GM19397 (cell line): Measurements from ENCODE around the gene SLC35B1.

Experiments used
- ATAC-seq: cut with Tn5 transposase; IDR thresholded peaks from one replicate; pipeline ENCODE4 v1.9.1; 2021; ENCODE audit warnings: mild to moderate bottlenecking, moderate library complexity; ENCODE audit not compliant: unreplicated experiment

Gene SLC35B1, protein sequence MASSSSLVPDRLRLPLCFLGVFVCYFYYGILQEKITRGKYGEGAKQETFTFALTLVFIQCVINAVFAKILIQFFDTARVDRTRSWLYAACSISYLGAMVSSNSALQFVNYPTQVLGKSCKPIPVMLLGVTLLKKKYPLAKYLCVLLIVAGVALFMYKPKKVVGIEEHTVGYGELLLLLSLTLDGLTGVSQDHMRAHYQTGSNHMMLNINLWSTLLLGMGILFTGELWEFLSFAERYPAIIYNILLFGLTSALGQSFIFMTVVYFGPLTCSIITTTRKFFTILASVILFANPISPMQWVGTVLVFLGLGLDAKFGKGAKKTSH

DNA sequence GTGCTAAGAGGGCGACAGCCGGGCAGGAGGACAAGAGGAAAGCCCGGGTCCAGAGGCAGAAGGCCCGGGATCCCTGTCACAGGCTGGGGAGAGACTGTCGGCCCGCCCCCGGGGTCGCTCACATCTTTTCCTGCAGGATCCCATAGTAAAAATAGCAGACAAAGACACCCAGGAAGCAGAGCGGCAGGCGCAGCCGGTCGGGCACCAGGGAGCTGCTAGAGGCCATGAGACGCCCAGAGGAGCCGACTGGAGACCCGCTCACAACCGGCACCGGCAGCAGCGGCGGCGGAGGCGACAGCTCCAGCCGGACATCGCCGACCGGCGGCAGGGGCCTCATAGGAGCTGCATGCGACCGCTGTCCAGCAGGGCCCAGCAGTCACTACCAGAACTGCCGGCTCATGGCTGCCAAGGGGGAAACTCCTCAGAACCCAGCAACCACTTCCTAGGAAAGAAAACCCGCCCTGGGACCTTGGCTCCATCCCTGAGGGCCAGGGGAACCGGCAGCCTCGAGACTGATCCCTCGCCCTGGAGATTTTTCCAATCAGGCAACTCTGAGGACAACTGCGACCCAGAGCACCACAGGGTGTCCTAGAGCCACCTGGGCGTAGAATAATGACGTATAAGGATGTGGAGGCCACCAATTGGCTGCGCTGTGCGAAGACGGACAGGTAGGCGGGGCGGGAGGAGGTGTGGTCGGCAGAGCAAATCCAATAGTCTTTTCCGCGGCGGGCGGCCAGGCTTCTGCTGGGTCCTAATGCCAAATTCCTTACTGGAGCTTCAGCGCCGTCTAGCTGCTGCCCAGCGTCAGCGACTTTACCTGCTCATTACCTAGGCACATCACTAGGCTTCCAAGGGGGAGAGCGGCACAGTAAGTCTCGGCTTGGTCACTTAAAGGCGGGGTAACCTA is at the start of gene SLC35B1:
Gene SLC35B1 (minus strand): TSS at position 357 of the 907 bp plus-strand sequence. CDS start 131 bp downstream, at position 226.
- ATAC-seq, result peak; percentile 94

- no peak for ATAC-seq
Observed at GRCh38 chr17:49757151-49757777, 49.5 kb upstream of the SLC35B1 start.

GRCh38 chr17:49756323-49757150 is 48.8 kb upstream of the SLC35B1 start:
- no peak for ATAC-seq

GRCh38 chr17:49755663-49756283 is 48.0 kb upstream of the SLC35B1 start:
- no peak for ATAC-seq

GRCh38 chr17:49753959-49754391 is 46.2 kb upstream of the SLC35B1 start:
- ATAC-seq, result no peak

DNA sequence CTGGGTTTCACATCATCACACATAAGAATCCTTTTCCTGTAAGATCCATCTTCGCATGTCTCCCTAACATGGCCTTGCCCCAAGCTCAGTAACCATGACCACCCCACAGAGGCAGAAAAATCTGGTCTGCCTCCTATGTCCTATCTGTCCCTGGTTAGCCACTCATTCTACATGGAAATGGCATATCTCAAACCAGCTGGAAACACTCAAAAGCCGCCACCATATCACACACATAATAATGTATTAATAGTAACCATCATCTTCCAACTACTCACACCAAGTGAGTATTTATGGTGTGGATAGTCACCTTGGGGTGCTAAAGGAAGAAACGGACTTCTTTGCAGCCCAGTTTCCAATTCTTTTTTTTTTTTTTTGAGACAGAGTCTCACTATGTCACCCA is 44.7 kb upstream of the SLC35B1 start:
- ATAC-seq, result no peak

DNA sequence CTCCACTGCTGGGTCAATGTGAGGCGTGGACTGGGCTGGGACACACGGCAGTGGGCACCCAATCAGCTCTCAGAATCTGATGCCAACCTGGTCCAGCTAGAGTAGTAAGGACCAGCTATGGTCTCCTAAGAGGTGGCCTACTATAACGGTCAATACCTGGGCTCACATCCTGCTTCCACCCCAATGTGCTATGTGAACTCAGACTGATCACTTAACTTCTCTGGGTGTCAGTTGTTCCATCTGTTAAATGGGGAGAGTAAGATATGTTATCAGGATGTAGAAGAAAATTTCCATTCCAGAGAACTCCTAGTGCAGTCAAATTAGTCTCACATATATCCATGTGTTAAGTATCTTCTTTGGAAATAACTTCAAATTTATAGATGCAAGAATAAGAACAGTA is 42.0 kb upstream of the SLC35B1 start:
- ATAC-seq, result no peak

GRCh38 chr17:49748791-49749190 is 41.0 kb upstream of the SLC35B1 start:
- ATAC-seq, result peak; percentile 70

GRCh38 chr17:49748223-49748622 is 40.5 kb upstream of the SLC35B1 start:
- ATAC-seq, result no peak

DNA sequence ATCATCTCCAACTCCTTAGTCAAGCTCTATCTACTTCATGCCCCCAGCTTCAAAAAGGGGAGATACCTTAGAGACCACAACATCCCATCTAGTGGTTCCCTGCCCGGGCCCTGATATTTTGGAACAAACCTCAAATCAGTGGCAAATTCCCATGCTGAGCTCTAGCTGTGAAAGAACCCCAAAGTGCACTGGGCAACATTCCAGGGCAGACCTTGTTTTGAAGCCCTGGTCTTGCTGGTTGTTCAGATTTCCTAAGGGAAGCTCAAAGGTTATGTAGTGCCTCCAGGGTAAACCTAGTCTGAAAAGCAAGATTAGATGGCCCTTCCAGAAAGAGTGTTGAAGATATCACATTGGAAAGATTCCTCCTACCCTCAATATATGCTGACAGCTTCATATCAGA is 39.9 kb upstream of the SLC35B1 start:
- ATAC-seq, result no peak

DNA sequence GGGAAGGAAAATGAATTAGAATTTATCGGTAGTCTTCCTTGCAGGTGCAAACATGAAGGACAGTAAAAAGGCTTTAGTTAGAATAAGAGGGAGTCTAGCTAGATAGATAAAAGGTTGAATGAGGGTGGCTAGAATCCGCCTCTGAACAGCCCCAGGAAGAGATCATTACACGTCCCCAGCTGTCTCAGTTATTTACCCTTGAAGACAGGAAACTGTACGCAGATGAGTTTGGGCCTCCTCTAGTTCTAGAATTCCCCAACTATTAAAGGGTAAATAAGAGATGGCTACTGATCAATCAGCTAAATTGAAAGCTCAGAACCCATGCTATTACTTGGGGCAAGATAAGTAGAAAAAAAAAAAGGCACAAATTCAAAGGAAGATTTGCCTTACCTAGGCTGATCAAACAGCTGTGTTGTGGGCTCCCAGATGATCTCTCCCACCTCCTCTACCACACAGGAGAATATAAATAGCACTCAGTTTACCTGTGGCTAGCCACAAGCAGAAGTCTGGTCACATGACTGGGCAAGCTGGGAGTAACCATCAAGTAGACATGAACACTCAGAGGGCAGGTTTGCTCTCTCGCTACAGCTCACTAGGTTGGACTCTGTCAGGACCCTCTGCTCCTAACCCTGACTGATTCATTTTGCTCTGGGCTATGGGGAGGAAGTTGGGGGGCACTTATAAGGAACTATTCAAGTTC is 39.2 kb upstream of the SLC35B1 start:
- ATAC-seq, result peak; percentile 63

DNA sequence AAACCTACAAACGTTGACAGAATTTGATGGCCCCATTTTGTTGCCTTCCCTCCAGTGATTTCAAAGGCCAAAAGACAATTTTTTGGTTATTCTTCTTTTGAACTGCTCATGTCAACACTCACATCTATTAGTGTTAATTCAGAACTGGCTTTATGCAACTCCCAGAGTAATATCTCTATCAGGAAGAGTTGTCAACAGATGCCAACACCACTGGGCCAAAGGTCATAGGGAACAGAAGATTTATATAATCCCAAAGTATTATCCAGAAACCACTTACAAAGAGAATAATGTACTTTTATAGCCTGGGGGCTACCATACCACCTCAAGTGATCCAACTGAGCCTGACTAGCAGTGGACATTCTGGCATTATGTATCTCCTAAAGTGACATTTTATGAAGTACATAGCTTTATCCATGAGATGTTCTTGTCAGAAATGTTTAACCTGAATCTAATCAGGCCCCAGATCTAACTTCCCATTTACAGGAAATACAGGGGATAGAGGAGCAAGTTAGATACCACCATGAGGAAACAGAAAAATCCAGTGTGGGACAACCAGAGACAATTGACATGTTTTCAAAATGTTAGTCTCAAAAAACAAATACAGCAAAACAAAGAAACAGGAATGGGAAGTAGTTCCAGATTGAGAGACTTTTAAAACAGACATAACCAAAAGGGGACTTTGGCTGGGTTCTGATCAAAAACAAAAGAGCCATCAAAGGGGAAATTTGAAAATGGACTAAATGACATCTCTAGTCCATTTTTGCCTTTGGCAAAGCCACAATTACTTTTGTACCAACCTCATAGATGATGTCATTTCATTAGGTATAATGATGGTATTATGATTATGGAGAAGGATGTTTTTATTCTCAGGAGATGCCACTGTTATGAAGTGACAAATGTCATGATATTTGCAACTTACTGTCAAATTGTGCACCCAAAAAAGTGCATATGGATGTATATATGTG is 37.7 kb upstream of the SLC35B1 start:
- ATAC-seq, result no peak

- ATAC-seq, result no peak
Observed at GRCh38 chr17:49742166-49742638, 34.4 kb upstream of the SLC35B1 start.

DNA sequence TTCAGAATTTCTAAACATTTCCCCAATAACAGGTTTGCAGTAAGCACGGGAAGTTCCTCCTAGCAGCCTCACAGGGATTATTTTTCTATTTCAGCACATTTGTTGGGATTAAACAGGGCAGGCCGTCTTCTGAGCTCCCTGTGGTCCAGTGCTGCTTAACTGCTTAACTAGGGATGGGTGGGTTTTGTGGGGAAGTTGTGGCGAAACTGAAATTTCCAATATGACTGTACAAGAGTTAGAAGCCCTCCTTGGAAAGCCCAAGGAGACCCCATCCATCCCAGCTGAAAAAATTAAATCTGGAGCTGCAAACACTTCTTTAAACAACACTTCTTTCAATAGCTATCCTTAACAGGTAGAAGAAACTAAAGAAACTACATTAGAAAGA is 33.9 kb upstream of the SLC35B1 start:
- ATAC-seq, result no peak

GRCh38 chr17:49741009-49741691 is 33.4 kb upstream of the SLC35B1 start:
- no peak for ATAC-seq

DNA sequence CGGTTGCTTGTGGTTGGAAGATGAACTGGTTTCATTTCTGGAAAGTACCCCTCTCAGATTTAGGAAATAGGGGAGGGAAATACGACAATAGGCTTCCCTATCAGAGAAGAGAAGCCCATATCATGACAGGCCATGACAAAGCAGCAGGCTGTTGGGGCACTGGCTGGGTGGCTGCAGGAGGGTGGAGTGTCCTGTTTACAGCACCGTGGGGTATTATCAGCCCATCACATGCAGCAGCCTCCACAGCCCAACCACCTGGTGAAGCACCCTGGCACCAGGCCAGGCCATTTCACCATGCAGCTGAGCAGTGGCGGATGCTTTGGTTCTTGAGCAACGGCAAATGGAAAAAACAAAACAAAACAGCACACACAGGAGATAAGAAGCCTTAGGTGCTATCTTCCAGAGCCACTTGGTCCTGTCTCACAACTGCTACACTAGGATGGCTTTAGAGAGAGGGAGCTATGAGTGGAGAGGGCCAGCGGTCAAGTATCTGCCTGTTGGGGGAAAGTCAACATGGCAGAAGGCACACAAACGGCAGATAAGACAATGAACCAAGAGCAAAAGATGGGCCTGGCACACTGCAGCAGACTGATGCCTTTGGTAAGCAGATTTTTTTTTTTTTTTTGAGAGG is 32.0 kb upstream of the SLC35B1 start:
- ATAC-seq, result peak; percentile 63

DNA sequence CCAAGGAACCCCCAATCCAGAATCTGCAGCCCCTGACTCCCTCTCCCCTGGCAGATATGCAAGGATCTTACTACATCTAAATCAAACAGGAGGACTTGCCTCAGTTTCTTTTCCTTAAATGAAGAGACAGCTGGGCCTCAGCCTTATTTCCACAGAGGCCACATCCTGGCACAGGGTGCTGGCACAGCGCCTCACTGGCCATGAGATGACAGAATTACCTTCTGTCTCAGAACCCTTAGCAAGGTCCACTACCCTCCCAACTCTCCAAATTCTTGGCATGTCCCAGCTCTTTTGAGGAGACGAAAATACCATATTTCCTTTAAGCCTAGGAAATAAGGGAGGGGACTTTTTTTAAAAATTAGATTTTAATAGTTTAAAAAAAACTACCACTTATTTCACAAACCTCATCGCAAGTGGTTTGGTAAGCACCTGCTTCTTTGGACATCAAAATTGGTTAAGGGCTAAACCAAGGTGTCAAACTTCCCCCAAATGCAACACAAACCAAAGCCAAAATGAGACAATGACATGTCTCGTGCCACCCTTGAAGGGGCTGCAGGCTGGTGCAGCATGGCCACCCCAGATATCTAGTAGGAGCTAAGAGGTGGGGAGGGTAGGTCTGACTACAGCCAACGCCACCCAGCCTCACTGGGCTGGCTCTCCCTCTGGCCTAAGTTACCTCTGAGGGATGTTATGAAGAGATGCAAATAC is 30.8 kb upstream of the SLC35B1 start:
- no peak for ATAC-seq
